GM12892 (cell line): ENCODE data around the gene TMEM229B.

Experiments
- POLR2A ChIP-seq: IDR thresholded peaks from 2 replicates; pipeline ENCODE4 v1.6.1; 2011; ENCODE audit warnings: low read depth, low read length, control low read depth
- TAF1 ChIP-seq: IDR thresholded peaks from 2 replicates; pipeline ENCODE4 v1.6.1; 2011; ENCODE audit warnings: low read depth, mild to moderate bottlenecking, control low read depth, low read length, borderline replicate concordance

GRCh38 chr14:67432050-67432564 lies 56.4 kb downstream of the TMEM229B start:
- TF ChIP-seq POLR2A (no peak), TAF1 (no peak)
